ENCODE data around the gene GHITM.
"Not testable (repeated sequence)": the region's sequence is repeated elsewhere in the genome, so short reads cannot be mapped to it uniquely, and the experiment has no call there.

- TF ChIP-seq CTCF (IDR thresholded peaks at IDR 0.05 in 8 of 11, conservative IDR thresholded peaks at IDR 0.05 in 3 of 11), result peak; percentile 17 to 85 (median 72)
- not testable (repeated sequence) for TF ChIP-seq POLR2AphosphoS5, POLR2A (IDR thresholded peaks at IDR 0.05)
Observed at GRCh38 chr10:84148006-84148597, 8.8 kb downstream of the GHITM start.

All from spleen (tissue), 7 donors.